DOHH2 (cell line): ENCODE measurements around the gene CREB1.

ENCODE experiments used
- CTCF ChIP-seq: fragments of 200-600 bp; sonication (generic); IDR thresholded peaks from one replicate; pipeline ENCODE4 v1.5.1; 2014; ENCODE audit warnings: antibody characterized with exemption, mild to moderate bottlenecking, low read depth, low read length; ENCODE audit not compliant: poor library complexity, severe bottlenecking
- EZH2phosphoT487 ChIP-seq: fragments of 200-600 bp; sonication (generic); IDR thresholded peaks from 2 replicates; pipeline ENCODE4 v1.6.1; 2017; ENCODE audit warnings: borderline replicate concordance, mild to moderate bottlenecking, antibody characterized with exemption, low read length, moderate library complexity, mixed read lengths

- no peak for TF ChIP-seq CTCF
- no peak for TF ChIP-seq EZH2phosphoT487
Measured at GRCh38 chr2:207497596-207497995, 32.2 kb upstream of the CREB1 start.
